ENCODE data around the gene FBN3. TPM values are rescaled to one million over a fixed set of nuclear protein-coding genes. Genes with fewer than 3 reads are reported as not detected.

Gene FBN3
- polyA plus RNA-seq, 3 donors = not detected

- Mint-ChIP-seq H3K4me1 (no peaks in the 10 kb centered on the region), H3K27ac (no peak overlapping the region), H3K9me3 (peaks cover 31 to 45% (median 36%) of the 10 kb centered on the region in 7 donors), H3K36me3 (no peaks in the 10 kb centered on the region), H3K4me3 (no peak overlapping the region), H3K27me3 (ENCODE audit: low read depth in 3 of 3) (peaks cover 0 to 10% (median 4%) of the 10 kb centered on the region in 3 donors)
- no peaks in the 10 kb centered on the region for H3K79me2 ChIP-seq (ENCODE audit: insufficient read depth, low read length)
- no peaks in the 10 kb centered on the region for H3K27me3 ChIP-seq (ENCODE audit: control insufficient read depth in 2 of 2, insufficient read depth in 2 of 2, low read length in 2 of 2)
- H3K4me2 ChIP-seq (replicated peaks; ENCODE audit: extremely low read depth, low read length, poor library complexity, severe bottlenecking) = no peak overlapping the region
- H4K20me1 ChIP-seq (ENCODE audit: insufficient read depth, low read length) = no peaks in the 10 kb centered on the region
- no CpG with 5 or more reads among the region's 2 CpGs for WGBS (ENCODE audit: insufficient coverage)
- no peak overlapping the region for H3K4me3 ChIP-seq (replicated peaks in 1 of 3; ENCODE audit: low read depth in 2 of 3, low read length in 3 of 3)
- no peak for DNase-seq
- intact Hi-C loops (cut with micrococcal nuclease) = no loop called here
- no peak overlapping the region for H3K27ac ChIP-seq (ENCODE audit: low read depth in 1 of 2, low read length in 2 of 2)
- H2AFZ ChIP-seq (ENCODE audit: insufficient read depth, low read depth, low read length, poor library complexity, severe bottlenecking) = no peak overlapping the region
- H3K9me3 ChIP-seq (replicated peaks in 1 of 2; ENCODE audit: control insufficient read depth in 1 of 2, insufficient read depth in 1 of 2, low read length in 2 of 2) = peaks cover 36 to 46% of the 10 kb centered on the region in 2 donors
- H3K9ac ChIP-seq (ENCODE audit: insufficient read depth, low read length, poor library complexity, severe bottlenecking) = no peak overlapping the region
- H3K36me3 ChIP-seq (replicated peaks in 1 of 2; ENCODE audit: control insufficient read depth in 1 of 2, insufficient read depth in 2 of 2, low read length in 2 of 2) = no peaks in the 10 kb centered on the region
- TF ChIP-seq CTCF (IDR thresholded peaks at IDR 0.05) = no peak
- H3K4me1 ChIP-seq (ENCODE audit: control insufficient read depth in 1 of 2, insufficient read depth in 2 of 2, low read length in 2 of 2) = no peaks in the 10 kb centered on the region
Measured at GRCh38 chr19:8095354-8095886, 54.0 kb downstream of the FBN3 start.

- Histone ChIP-seq H3K4me1 (ENCODE audit: control insufficient read depth in 1 of 2, insufficient read depth in 2 of 2, low read length in 2 of 2) (no peaks in the 10 kb centered on the region), H3K27me3 (ENCODE audit: control insufficient read depth in 2 of 2, insufficient read depth in 2 of 2, low read length in 2 of 2) (no peaks in the 10 kb centered on the region), H3K9ac (ENCODE audit: insufficient read depth, low read length, poor library complexity, severe bottlenecking) (no peak overlapping the region), H3K4me2 (replicated peaks; ENCODE audit: extremely low read depth, low read length, poor library complexity, severe bottlenecking) (no peak overlapping the region), H3K27ac (ENCODE audit: low read depth in 1 of 2, low read length in 2 of 2) (no peak overlapping the region), H3K9me3 (replicated peaks in 1 of 2; ENCODE audit: control insufficient read depth in 1 of 2, insufficient read depth in 1 of 2, low read length in 2 of 2) (peaks cover 36 to 56% of the 10 kb centered on the region in 2 donors), H3K4me3 (replicated peaks in 1 of 3; ENCODE audit: low read depth in 2 of 3, low read length in 3 of 3) (no peak overlapping the region), H3K79me2 (ENCODE audit: insufficient read depth, low read length) (no peaks in the 10 kb centered on the region), H4K20me1 (ENCODE audit: insufficient read depth, low read length) (no peaks in the 10 kb centered on the region), H3K36me3 (replicated peaks in 1 of 2; ENCODE audit: control insufficient read depth in 1 of 2, insufficient read depth in 2 of 2, low read length in 2 of 2) (no peaks in the 10 kb centered on the region), H2AFZ (ENCODE audit: insufficient read depth, low read depth, low read length, poor library complexity, severe bottlenecking) (no peak overlapping the region)
- TF ChIP-seq CTCF (IDR thresholded peaks at IDR 0.05) = no peak
- Mint-ChIP-seq H3K27me3 (ENCODE audit: low read depth in 3 of 3) (peaks cover 0 to 11% (median 9%) of the 10 kb centered on the region in 3 donors), H3K27ac (no peak overlapping the region), H3K36me3 (no peaks in the 10 kb centered on the region), H3K4me3 (no peak overlapping the region), H3K4me1 (no peaks in the 10 kb centered on the region), H3K9me3 (peaks cover 35 to 53% (median 44%) of the 10 kb centered on the region in 7 donors)
- 83% methylated on average over 4 of the region's 6 CpGs for whole genome bisulfite sequencing (ENCODE audit: insufficient coverage)
- DNase-seq = no peak
- intact Hi-C loops (cut with micrococcal nuclease) = no loop called here
Measured at GRCh38 chr19:8094336-8094735, 55.1 kb downstream of the FBN3 start.
